Astrocyte (in vitro differentiated cells and primary cell): Measurements from ENCODE around the gene VIPR2.

ENCODE experiments used
- CTCF ChIP-seq: IDR thresholded peaks from 2 replicates; pipeline ENCODE4 v1.5.1; 2011; ENCODE audit warnings: low read depth, mild to moderate bottlenecking, inconsistent platforms, low read length, moderate library complexity; ENCODE audit not compliant: insufficient read depth
- EZH2 ChIP-seq: IDR thresholded peaks from 2 replicates; pipeline ENCODE4 v1.6.1; 2012; ENCODE audit warnings: mild to moderate bottlenecking, low read length, inconsistent platforms; ENCODE audit not compliant: insufficient read depth

GRCh38 chr7:159031135-159031701, 113.4 kb downstream of the VIPR2 start:
- no peak for TF ChIP-seq CTCF
- TF ChIP-seq EZH2, result no peak
